GM18861 (cell line): ENCODE measurements around the gene MRPL55.
"Not testable (repeated sequence)": the region's sequence is repeated elsewhere in the genome, so short reads cannot be mapped to it uniquely, and the experiment has no call there.

Source experiments
- ATAC-seq: cut with Tn5 transposase; IDR thresholded peaks from one replicate; pipeline ENCODE4 v1.9.1; 2021; ENCODE audit not compliant: unreplicated experiment

The MRPL55 gene

GRCh38 chr1:228125185-228125584, 16.1 kb upstream of the MRPL55 start:
- ATAC-seq: no peak

- no peak for ATAC-seq
Measured at GRCh38 chr1:228123505-228123904, 14.4 kb upstream of the MRPL55 start.

GRCh38 chr1:228122921-228123441, 13.9 kb upstream of the MRPL55 start:
- no peak for ATAC-seq

- ATAC-seq: no peak
Measured at GRCh38 chr1:228120857-228121489, 11.9 kb upstream of the MRPL55 start.

- no peak for ATAC-seq
Measured at GRCh38 chr1:228120351-228120750, 11.3 kb upstream of the MRPL55 start.

- ATAC-seq: no peak
Measured at GRCh38 chr1:228118040-228118439, 8.9 kb upstream of the MRPL55 start.

- no peak for ATAC-seq
Measured at GRCh38 chr1:228117335-228117734, 8.2 kb upstream of the MRPL55 start.

GRCh38 chr1:228114827-228115226, 5.7 kb upstream of the MRPL55 start:
- ATAC-seq: no peak

- no peak for ATAC-seq
Measured at GRCh38 chr1:228112617-228113016, 3.5 kb upstream of the MRPL55 start.

GRCh38 chr1:228112167-228112566, 3.1 kb upstream of the MRPL55 start:
- no peak for ATAC-seq

GRCh38 chr1:228111315-228111714, 2.2 kb upstream of the MRPL55 start:
- ATAC-seq: not testable (repeated sequence)

- no peak for ATAC-seq
Measured at GRCh38 chr1:228110556-228110955, 1.5 kb upstream of the MRPL55 start.

GRCh38 chr1:228109962-228110488, 926 bp upstream of the MRPL55 start:
- no peak for ATAC-seq

GRCh38 chr1:228108742-228109072, 392 bp downstream of the MRPL55 start:
- ATAC-seq: no peak

- no peak for ATAC-seq
Measured at GRCh38 chr1:228108055-228108690, 926 bp downstream of the MRPL55 start.

GRCh38 chr1:228107636-228108035, 1.5 kb downstream of the MRPL55 start:
- no peak for ATAC-seq

GRCh38 chr1:228106800-228107054, 2.4 kb downstream of the MRPL55 start:
- no peak for ATAC-seq

GRCh38 chr1:228105996-228106799, 2.9 kb downstream of the MRPL55 start:
- no peak for ATAC-seq

GRCh38 chr1:228105270-228105995, 3.7 kb downstream of the MRPL55 start:
- no peak for ATAC-seq

- ATAC-seq: no peak
Measured at GRCh38 chr1:228104526-228105269, 4.4 kb downstream of the MRPL55 start.
